IgD-negative memory B cell (primary cell): ENCODE measurements around the gene MRPL23. TPM values are rescaled to one million over a fixed set of nuclear protein-coding genes. Genes with fewer than 3 reads are reported as not detected.

Experiments used
- H3K27ac Mint-ChIP-seq, 3 donors: one replicate each; pipeline ENCODE4 v1.8.0; 2020 to 2022; ENCODE audit warnings: mild to moderate bottlenecking in 3 of 3, mixed read lengths in 3 of 3, moderate library complexity in 1 of 3
- H3K27me3 Mint-ChIP-seq: one replicate; pipeline ENCODE4 v1.8.0; 2021; ENCODE audit warnings: mixed read lengths
- H3K36me3 Mint-ChIP-seq: one replicate; pipeline ENCODE4 v1.8.0; 2020; ENCODE audit warnings: mild to moderate bottlenecking, mixed read lengths
- H3K4me1 Mint-ChIP-seq, 3 donors: one replicate each; pipeline ENCODE4 v1.8.0; 2020 to 2022; ENCODE audit warnings: mixed read lengths in 3 of 3, mild to moderate bottlenecking in 1 of 3
- H3K4me3 Mint-ChIP-seq, 4 donors: one replicate each; pipeline ENCODE4 v1.8.0; 2020 to 2022; ENCODE audit warnings: mild to moderate bottlenecking in 4 of 4, mixed read lengths in 4 of 4, moderate library complexity in 3 of 4
- H3K9me3 Mint-ChIP-seq, 3 donors: one replicate each; pipeline ENCODE4 v1.8.0; 2020 to 2021; ENCODE audit warnings: mixed read lengths in 3 of 3, mild to moderate bottlenecking in 1 of 3
- polyA plus RNA-seq: library from polyadenylated mRNA; unstranded; fragments of 300-500 nt; fragmentation: Illumina TruSeq; gene quantifications from one replicate; pipeline ENCODE4 v1.2.3, GENCODE V29; 2021

Gene MRPL23
- polyA plus RNA-seq, 1 donor from 2014 or later, result 36.2 TPM

DNA sequence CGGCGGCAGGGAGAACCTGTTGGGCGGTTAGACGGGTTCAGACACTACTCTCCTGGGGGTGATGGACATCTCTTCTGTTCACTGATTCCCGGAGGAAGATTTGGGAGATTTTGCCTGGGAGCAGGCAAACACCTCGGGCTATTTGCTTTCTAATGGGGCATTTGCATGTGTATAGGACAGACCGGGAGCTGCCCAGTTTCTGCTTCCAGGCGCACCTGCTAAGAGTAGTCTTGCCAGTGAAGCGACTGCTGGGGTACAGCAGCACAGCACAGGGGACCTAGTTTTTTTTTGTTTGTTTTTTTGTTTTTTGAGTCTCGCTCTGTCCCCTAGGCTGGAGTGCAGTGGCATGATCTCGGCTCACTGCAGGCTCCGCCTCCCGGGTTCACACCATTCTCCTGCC lies 57.3 kb downstream of the MRPL23 start:
- no peaks in the 10 kb centered on the region for H3K4me1 Mint-ChIP-seq
- H3K9me3 Mint-ChIP-seq, result no peaks in the 10 kb centered on the region
- no peaks in the 10 kb centered on the region for H3K27me3 Mint-ChIP-seq
- no peak overlapping the region for H3K4me3 Mint-ChIP-seq
- no peaks in the 10 kb centered on the region for H3K36me3 Mint-ChIP-seq
- no peak overlapping the region for H3K27ac Mint-ChIP-seq

Other genes starting within 250 kb of the MRPL23 start
- gene IFITM10, start 196.7 kb upstream of the MRPL23 start, polyA plus RNA-seq, result 0.06 TPM
- 78.7 TPM for gene CTSD, start 183.4 kb upstream of the MRPL23 start, polyA plus RNA-seq
- not detected for gene SYT8, start 112.3 kb upstream of the MRPL23 start, polyA plus RNA-seq
- 8.0 TPM for gene TNNI2, start 108.4 kb upstream of the MRPL23 start, polyA plus RNA-seq
- 841 TPM for gene LSP1, start 94.2 kb upstream of the MRPL23 start, polyA plus RNA-seq
- gene PRR33, start 55.4 kb upstream of the MRPL23 start, polyA plus RNA-seq, result 0.60 TPM
- 0.23 TPM for gene TNNT3, start 27.6 kb upstream of the MRPL23 start, polyA plus RNA-seq
- not detected for gene H19, start 50.5 kb downstream of the MRPL23 start, polyA plus RNA-seq
- not detected for gene IGF2, start 192.1 kb downstream of the MRPL23 start, polyA plus RNA-seq
- not detected for gene INS, start 213.9 kb downstream of the MRPL23 start, polyA plus RNA-seq
- gene TH, start 224.5 kb downstream of the MRPL23 start, polyA plus RNA-seq, result not detected